ENCODE measurements around the gene EGLN1. TPM values are rescaled to one million over a fixed set of nuclear protein-coding genes. Genes with fewer than 3 reads are reported as not detected.
A peak's percentile ranks its signal among the peaks of the same experiment; 100 is the strongest.

Gene EGLN1
- total RNA-seq, 2 donors from 2014 or later = 15.5 to 25.9 TPM

DNA sequence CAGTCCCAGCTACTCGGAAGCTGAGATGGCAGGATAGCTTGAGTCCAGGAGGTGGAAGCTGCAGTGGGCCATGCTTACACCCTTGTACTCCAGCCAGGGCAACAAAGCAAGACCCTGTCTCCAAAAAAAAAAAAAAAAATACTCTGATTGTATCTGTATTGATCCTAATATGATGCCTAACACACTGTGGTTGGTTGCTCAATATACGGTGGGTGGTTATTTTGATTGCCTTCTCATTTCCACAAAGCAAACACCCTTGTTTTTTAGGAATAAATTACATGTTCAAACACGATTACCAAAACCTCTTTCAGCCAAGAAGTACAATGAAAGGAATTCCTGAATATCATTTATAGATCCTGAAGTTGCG is 3.4 kb downstream of the EGLN1 start:
- peaks cover 46 to 54% of the 10 kb centered on the region in 2 donors for H3K4me1 Mint-ChIP-seq (ENCODE audit: low read depth in 2 of 2)
- peak overlapping the region; percentile 98 for H3K4me3 Mint-ChIP-seq
- H3K36me3 Mint-ChIP-seq = peaks cover 13% of the 10 kb centered on the region
- no peak for DNase-seq (ENCODE audit: low spot score)
- ATAC-seq = no peak
- H3K27me3 Mint-ChIP-seq = no peaks in the 10 kb centered on the region
- H3K27ac Mint-ChIP-seq = no peak overlapping the region
- no peaks in the 10 kb centered on the region for H3K9me3 Mint-ChIP-seq

DNA sequence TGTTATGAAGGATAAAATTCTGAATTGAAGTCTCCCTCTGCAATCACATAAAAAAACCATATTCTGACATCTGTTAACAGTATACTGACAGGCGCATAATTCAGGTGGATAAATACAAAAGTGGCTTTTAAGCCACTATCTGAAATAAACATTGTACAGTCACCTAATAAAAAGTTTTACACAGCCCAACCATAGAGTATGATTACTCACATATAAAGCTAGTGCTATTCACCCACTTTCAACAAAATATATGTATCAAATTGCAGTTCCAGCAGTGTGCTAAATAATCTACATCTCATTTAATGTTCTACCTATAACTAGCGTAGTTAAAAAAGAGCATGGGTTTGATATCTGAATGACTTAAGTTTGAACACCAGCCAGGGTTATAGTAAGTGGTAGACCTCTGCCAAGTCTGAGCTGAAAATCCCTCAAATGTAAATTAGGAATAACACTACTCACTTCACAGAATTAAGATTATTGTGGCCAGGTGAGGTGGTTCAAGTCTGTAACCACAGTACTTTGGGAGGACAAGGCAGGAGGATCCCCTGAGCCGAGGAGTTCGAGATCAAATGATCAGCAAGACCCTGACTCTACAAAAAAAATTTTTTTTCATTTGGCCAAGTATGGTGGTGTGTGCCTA is 3.9 kb downstream of the EGLN1 start:
- Mint-ChIP-seq H3K27ac (no peak overlapping the region), H3K36me3 (peaks cover 18% of the 10 kb centered on the region), H3K4me1 (ENCODE audit: low read depth in 2 of 2) (peaks cover 50 to 59% of the 10 kb centered on the region in 2 donors), H3K4me3 (peak overlapping the region; percentile 98), H3K27me3 (no peaks in the 10 kb centered on the region), H3K9me3 (no peaks in the 10 kb centered on the region)
- DNase-seq (ENCODE audit: low spot score) (no peak), ATAC-seq (no peak)

DNA sequence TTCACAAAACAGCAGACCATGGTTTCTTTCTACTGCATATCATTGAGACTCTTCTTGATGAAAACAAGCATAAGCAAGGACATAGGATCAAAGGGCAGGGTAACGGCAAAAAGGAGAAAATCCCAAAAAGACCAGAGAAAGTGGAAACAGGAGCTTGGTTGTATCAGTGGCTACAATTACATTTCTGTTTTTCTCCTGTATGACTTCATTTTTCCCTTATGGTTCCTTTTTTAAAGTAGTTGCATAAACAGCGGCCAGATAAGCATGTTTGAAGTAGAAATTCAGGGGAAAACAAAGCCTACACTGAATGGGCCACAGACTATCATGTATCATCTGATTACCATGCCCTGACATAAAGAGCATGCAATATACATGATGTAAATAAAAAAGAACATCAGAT is 4.6 kb downstream of the EGLN1 start:
- peak overlapping the region in 1 of 2 donors; percentile 56 for H3K27ac Mint-ChIP-seq
- H3K36me3 Mint-ChIP-seq = peaks cover 18% of the 10 kb centered on the region

DNA sequence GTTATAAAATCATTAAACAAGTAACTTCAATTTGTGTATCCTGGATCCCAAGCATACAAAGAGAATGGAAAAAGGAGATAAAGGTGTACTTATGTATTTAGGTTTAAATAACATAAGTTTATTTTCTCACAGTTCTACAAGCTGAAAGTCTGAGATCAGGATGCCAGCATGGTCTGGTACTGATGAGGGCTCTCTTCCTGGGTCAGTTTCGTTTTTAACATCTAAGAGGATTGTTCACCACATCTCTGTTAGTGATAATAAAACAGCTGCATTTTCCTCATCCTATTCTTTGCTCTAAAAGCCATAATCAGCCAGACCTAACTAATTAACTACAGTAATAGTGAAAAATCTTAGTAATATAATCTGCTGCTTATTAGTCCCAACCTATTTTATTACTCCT is 5.2 kb downstream of the EGLN1 start:
- ATAC-seq = no peak
- Mint-ChIP-seq H3K27ac (peak overlapping the region in 1 of 2 donors; percentile 56), H3K4me3 (peak overlapping the region; percentile 70), H3K36me3 (peaks cover 18% of the 10 kb centered on the region), H3K27me3 (no peaks in the 10 kb centered on the region), H3K4me1 (ENCODE audit: low read depth in 2 of 2) (peaks cover 54 to 71% of the 10 kb centered on the region in 2 donors), H3K9me3 (no peaks in the 10 kb centered on the region)
- DNase-seq (ENCODE audit: low spot score) = no peak

More for the DNA sequence above, 4.6 kb downstream of the EGLN1 start:
- peaks cover 52 to 67% of the 10 kb centered on the region in 2 donors for H3K4me1 Mint-ChIP-seq (ENCODE audit: low read depth in 2 of 2)
- ATAC-seq = no peak
- no peaks in the 10 kb centered on the region for H3K9me3 Mint-ChIP-seq
- H3K4me3 Mint-ChIP-seq = peak overlapping the region; percentile 70
- H3K27me3 Mint-ChIP-seq = no peaks in the 10 kb centered on the region
- no peak for DNase-seq (ENCODE audit: low spot score)

DNA sequence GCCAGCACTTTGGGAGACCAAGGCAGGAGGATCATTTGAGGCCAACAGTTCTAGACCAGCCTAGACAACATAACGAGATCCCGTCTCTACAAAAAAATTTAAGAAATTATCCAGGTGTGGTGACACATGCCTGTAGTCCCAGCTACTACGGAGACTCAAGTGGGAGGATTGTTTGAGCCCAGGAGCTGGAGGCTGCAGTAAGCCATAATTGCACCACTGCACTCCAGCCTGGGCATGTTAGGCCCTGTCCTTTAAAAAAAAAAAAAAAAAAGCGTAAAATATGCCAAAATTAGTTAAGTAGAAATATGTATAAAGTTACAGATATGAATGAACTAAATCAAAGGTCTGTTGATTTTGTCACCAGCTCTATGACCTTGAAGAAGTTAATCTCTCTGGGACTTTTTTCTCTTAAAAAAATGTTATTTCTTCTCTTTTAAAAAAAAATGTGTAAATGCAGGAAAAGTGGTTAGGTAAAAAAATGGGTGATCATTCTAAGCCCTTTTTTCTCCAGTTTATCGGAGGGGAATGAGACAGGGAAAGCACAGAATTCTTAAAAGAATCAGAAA is 7.0 kb downstream of the EGLN1 start:
- no peak for ATAC-seq
- no peak for DNase-seq (ENCODE audit: low spot score)
- Mint-ChIP-seq H3K4me3 (no peak overlapping the region), H3K36me3 (peaks cover 18% of the 10 kb centered on the region), H3K27me3 (no peaks in the 10 kb centered on the region), H3K27ac (no peak overlapping the region), H3K4me1 (ENCODE audit: low read depth in 2 of 2) (peaks cover 52 to 61% of the 10 kb centered on the region in 2 donors), H3K9me3 (no peaks in the 10 kb centered on the region)

DNA sequence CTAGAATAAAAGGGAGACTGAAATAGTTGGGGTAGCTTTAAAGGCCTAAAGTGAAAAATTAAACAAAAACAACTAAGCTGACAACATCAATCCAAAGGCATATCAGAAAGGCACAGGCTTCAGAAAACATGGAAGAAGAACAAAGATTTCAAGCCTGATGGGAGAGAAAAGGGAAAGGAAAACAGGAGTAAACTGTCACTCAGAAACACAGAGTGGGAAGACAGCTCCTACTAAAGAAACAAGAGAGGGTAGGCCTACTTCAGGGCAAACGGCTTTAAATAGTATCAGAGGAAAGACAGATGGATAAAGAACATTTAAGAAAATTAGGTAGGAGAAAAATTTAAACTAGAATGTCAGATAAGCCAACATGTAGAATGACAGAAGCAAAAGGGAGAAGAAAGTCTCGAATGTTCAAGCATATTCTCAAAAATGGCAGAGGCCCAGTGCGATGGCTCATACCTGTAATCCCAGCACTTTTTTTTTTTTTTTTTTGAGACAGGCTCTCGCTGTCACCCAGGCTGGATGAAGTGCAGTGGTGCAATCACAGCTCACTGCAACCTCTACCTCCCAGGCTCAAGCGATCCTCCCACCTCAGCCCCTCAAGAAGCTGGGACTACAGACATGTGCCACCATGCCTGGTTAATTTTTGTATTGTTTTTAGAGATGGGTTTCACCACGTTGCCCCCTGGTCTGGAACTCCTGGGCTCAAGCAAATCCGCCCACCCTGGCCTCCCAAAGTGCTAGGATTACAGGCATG is 7.6 kb downstream of the EGLN1 start:
- ATAC-seq (no peak), DNase-seq (ENCODE audit: low spot score) (no peak)
- no peaks in the 10 kb centered on the region for H3K27me3 Mint-ChIP-seq
- H3K4me1 Mint-ChIP-seq (ENCODE audit: low read depth in 2 of 2) = peaks cover 45 to 55% of the 10 kb centered on the region in 2 donors
- no peak overlapping the region for H3K4me3 Mint-ChIP-seq
- H3K9me3 Mint-ChIP-seq = no peaks in the 10 kb centered on the region
- no peak overlapping the region for H3K27ac Mint-ChIP-seq
- H3K36me3 Mint-ChIP-seq = peaks cover 13% of the 10 kb centered on the region

DNA sequence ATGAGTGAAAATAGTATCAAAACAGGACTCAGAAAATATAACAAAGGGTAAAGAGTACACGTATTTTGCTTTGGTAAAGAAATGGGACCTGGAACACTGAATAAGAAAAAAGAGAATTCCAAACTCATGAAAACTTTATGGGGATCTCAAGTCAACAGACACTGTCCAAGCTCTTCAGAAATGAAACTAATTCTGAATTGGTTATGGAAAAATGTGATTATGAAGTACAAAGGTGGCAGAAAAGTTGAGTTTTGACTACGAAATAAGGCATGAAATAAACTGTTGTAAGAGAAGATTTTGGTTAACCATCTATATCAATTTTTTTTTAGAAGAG is 8.4 kb downstream of the EGLN1 start:
- H3K4me3 Mint-ChIP-seq = peak overlapping the region; percentile 32
- no peak for DNase-seq (ENCODE audit: low spot score)

DNA sequence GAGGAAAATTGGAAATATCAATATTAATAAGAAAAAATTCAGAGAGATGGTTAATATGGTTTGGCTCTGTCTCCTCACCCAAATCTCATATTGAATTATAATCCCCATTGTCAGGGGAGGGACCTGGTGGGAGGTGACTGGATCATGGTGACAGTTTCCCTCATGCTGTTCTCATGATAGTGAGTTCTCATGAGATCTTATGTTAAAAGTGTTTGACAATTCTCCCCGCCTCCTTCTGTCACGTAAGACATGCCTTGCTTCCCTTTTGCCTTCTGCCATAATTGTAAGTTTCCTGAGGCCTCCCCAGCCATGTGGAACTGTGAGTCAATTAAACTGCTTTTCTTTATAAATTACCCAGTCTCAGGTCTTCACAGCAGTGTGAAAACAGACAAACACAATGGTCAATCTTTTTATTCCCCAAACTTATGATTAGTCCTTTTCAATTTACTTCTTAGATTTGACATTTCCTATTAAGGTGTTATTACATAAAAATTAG is 11.0 kb downstream of the EGLN1 start:
- no peaks in the 10 kb centered on the region for H3K9me3 Mint-ChIP-seq
- H3K4me3 Mint-ChIP-seq = no peak overlapping the region
- H3K36me3 Mint-ChIP-seq = peaks cover 13% of the 10 kb centered on the region
- ATAC-seq = no peak
- no peaks in the 10 kb centered on the region for H3K27me3 Mint-ChIP-seq
- peaks cover 27 to 29% of the 10 kb centered on the region in 2 donors for H3K4me1 Mint-ChIP-seq (ENCODE audit: low read depth in 2 of 2)
- DNase-seq (ENCODE audit: low spot score) = no peak
- no peak overlapping the region for H3K27ac Mint-ChIP-seq

More for the DNA sequence above, 8.4 kb downstream of the EGLN1 start:
- ATAC-seq = no peak
- H3K27ac Mint-ChIP-seq = no peak overlapping the region
- H3K36me3 Mint-ChIP-seq = peaks cover 13% of the 10 kb centered on the region
- H3K9me3 Mint-ChIP-seq = no peaks in the 10 kb centered on the region
- peaks cover 41 to 47% of the 10 kb centered on the region in 2 donors for H3K4me1 Mint-ChIP-seq (ENCODE audit: low read depth in 2 of 2)
- H3K27me3 Mint-ChIP-seq = no peaks in the 10 kb centered on the region

DNA sequence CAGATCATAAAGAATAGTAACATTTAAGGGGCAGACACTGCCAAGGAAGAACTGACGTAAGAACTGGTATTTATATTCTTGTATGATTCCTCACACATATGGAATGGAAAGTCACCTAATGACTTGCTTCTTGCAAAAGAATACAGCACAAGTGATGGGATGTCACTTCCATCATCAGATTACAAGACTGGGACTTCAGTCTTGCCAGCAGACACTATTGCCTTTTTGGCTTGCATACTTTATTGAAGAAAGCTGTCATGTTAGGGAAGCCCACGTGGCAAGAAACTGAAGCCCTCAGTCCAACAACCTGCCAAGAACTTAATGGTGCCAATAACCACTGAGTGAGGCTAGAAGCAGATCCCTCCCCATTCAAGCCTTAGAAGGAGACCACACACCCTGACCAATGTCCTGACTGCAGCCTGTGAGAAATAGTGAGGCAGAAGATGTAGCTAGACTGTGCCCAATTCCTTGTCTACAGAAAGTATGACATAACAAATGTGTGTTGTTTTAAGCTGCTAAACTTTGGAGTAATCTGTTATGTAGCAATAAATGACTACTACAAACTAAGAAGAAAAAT is 12.0 kb downstream of the EGLN1 start:
- Mint-ChIP-seq H3K36me3 (peaks cover 13% of the 10 kb centered on the region), H3K9me3 (no peaks in the 10 kb centered on the region), H3K27ac (no peak overlapping the region), H3K4me1 (ENCODE audit: low read depth in 2 of 2) (peaks cover 28 to 34% of the 10 kb centered on the region in 2 donors), H3K27me3 (no peaks in the 10 kb centered on the region), H3K4me3 (no peak overlapping the region)
- ATAC-seq (no peak), DNase-seq (ENCODE audit: low spot score) (no peak)

DNA sequence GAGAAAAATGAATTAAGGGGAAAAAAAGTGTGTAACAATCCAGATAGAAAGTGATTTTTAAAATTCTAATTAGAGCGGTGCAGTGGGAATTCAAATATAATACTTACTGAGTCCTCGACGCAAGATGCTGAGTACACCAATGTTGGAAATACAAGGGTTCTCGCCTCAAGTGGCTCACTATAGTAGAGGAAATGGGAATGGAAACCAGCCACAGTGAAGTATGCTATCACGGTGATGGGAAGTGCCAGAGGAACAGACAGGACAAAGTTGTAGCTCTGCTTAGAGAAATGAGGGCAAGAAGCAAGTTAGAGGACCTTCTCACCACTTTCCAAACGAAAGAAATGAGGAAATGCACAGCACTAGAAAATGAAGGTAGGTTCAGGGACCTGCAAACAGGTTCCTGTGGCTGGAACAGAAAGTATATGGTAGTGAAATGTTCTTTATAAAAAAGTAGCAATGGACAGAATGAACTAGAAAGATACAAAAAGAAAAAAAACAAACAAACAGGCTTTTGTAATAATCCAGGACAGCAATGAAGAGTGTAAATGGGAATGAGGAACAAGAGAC is 13.5 kb downstream of the EGLN1 start:
- no peak for DNase-seq (ENCODE audit: low spot score)
- Mint-ChIP-seq H3K36me3 (peaks cover 4% of the 10 kb centered on the region), H3K4me3 (no peak overlapping the region), H3K27ac (no peak overlapping the region), H3K9me3 (no peaks in the 10 kb centered on the region), H3K27me3 (no peaks in the 10 kb centered on the region), H3K4me1 (ENCODE audit: low read depth in 2 of 2) (peaks cover 20 to 26% of the 10 kb centered on the region in 2 donors)
- ATAC-seq = no peak

DNA sequence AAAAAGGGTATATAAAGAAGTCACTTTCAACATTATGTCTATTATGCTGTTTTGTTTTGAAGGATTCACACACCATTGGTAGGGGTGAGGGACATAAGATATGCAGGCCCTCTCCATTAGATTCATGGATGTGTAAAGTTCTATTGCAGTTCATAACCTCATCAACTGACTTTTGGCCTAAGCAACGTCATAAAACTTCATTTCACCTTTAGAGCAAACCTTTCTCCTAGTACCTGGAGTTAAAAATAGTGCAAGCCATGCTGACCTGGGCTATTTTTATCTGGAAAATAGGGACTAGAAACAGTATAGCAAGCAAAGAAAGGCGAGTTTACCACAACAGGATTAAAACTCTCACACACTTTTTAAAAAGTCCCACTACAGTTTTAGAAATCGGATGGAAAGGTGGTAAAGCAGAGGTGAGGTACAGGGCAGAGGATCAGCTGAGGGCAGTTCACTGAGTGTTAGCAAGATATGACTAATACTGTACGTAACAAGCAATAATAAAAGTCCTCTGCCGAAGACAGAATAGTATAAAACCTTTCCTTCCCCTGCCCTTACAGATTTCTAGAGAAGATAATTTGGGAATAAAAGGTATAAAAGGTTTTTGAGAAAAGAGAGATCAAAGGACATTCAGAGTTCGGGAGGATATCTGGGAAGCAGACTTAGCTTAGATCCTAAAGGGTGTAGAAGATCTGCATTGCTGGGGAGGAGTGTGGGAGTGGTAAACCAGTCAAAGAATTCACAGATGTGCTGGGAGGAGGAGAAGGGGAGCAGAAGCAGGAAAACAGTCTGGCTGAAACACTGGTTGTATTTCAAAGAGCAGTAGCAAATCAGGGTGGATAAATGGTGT is 14.3 kb downstream of the EGLN1 start:
- Mint-ChIP-seq H3K4me3 (no peak overlapping the region), H3K9me3 (no peaks in the 10 kb centered on the region), H3K4me1 (ENCODE audit: low read depth in 2 of 2) (peaks cover 12 to 19% of the 10 kb centered on the region in 2 donors), H3K36me3 (no peaks in the 10 kb centered on the region), H3K27ac (no peak overlapping the region), H3K27me3 (no peaks in the 10 kb centered on the region)
- ATAC-seq (peak in 1 of 2 donors; percentile 75), DNase-seq (ENCODE audit: low spot score) (no peak)

DNA sequence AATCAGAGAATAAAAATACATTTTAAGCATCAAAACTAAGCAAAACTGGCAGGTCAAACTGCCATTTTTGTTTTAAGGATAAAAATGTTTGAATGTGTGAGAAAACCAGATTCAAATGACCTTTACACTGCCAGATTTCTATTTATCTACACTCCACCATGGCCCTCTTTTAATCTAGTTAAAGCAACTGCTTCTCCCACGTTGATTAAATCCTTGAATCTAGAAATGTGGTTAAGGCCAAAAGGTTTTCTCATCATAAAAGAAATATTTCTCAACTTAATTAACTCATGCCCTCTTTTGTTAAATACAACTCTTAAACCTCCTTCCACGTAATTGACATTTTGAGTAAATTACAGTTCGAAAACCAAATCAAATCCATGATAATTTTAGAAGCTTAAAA is 15.0 kb downstream of the EGLN1 start:
- Mint-ChIP-seq H3K36me3 (no peaks in the 10 kb centered on the region), H3K9me3 (no peaks in the 10 kb centered on the region), H3K27ac (no peak overlapping the region), H3K4me1 (ENCODE audit: low read depth in 2 of 2) (peaks cover 5 to 13% of the 10 kb centered on the region in 2 donors), H3K27me3 (no peaks in the 10 kb centered on the region), H3K4me3 (no peak overlapping the region)
- DNase-seq (ENCODE audit: low spot score) = no peak
- no peak for ATAC-seq

DNA sequence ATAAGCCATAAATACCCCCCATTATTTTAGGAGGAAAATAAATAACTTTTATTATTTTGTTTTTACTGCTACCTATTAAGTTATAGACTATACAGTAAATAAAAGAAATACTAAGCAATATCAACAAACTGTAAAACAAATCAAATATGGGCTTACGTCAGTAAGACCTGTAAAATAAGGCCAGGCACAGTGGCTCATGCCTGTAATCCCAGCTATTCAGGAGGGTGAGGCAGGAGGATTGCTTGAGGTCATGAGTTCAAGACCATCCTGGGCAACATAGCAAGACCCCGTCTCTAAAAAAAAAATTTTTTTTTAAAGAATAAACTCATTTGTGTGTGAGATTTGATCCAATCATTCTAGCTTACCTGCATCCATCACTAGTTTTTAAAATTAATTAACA is 17.8 kb downstream of the EGLN1 start:
- Mint-ChIP-seq H3K4me1 (ENCODE audit: low read depth in 2 of 2) (peaks cover 7 to 12% of the 10 kb centered on the region in 2 donors), H3K4me3 (no peak overlapping the region), H3K27ac (no peak overlapping the region), H3K27me3 (no peaks in the 10 kb centered on the region), H3K36me3 (no peaks in the 10 kb centered on the region), H3K9me3 (no peaks in the 10 kb centered on the region)
- DNase-seq (ENCODE audit: low spot score) = no peak
- no peak for ATAC-seq
